K562 (cell line): Measurements from ENCODE around the gene TSHR.

ENCODE experiments used
- ATF1 ChIP-seq, 2 experiments: fragments of 450-650 bp in 1 of 2; IDR thresholded peaks; 2 replicates each; pipeline ENCODE4 v1.6.1; 2016; ENCODE audit warnings: missing compliant biosample characterization in 1 of 2, missing genetic modification characterization in 1 of 2
- CBFA2T2 ChIP-seq: fragments of 450-650 bp; conservative IDR thresholded peaks from 2 replicates; pipeline ENCODE4 v1.6.1; 2017; ENCODE audit warnings: mild to moderate bottlenecking
- TAF1 ChIP-seq: IDR thresholded peaks from 2 replicates; pipeline ENCODE4 v1.6.1; 2011; ENCODE audit warnings: mild to moderate bottlenecking, low read length, moderate library complexity; ENCODE audit not compliant: insufficient read depth, control insufficient read depth, severe bottlenecking; ENCODE audit errors: extremely low read depth
- TBL1XR1 ChIP-seq, 2 experiments: IDR thresholded peaks; 2 replicates each; pipeline ENCODE4 v1.6.1; 2012; ENCODE audit warnings: improper control_type of control experiment in 2 of 2, low read length in 2 of 2, mild to moderate bottlenecking in 1 of 2
- ZNF274 ChIP-seq: IDR thresholded peaks from 2 replicates; pipeline ENCODE4 v1.6.1; 2011; ENCODE audit warnings: low read depth, mild to moderate bottlenecking, low read length, moderate library complexity, borderline replicate concordance
- TF ChIP-seq, protein P1 (sequence below): fragments of 200-600 bp; sonication (generic); IDR thresholded peaks from one replicate; pipeline ENCODE4 v1.6.1; 2012; ENCODE audit warnings: mild to moderate bottlenecking, low read depth, low read length, inconsistent platforms

DNA sequence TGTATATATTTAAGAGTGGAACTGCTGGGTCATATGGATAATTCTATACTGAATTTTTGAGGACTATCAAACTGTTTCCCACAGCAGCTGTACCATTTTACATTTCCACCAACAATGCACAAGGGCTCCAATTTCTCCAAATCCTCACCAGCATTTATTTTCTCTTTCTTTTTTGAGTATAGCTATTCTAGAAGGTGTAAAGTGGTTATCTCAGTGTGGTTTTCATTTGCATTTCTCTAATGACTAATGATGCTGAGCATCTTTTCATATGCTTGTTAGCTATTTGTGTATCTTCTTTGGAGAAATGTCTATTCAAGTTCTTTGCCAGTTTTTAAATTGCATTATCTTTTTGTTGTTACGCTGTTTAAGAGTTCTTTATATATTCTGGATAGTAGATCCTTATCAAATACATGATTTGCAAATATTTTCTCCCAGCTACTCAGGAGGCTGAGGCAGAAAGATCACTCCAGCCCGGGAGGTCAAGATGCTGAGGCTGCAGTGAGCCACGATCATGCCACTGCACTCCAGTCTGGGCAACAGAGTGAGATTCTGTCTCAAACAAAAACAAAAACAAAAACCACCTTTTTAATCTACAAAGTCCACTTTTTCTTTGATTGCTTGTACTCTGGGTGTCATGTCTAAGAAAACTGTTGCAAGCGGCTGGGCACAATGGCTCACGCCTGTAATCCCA, 232.6 kb downstream of the TSHR start:
- TF ChIP-seq TAF1 (no peak), ZNF274 (no peak), ATF1 (CRISPR knock-in tag; IDR thresholded peaks at IDR 0.05) (no peak), ATF1 (tag; IDR thresholded peaks at IDR 0.05) (no peak), TBL1XR1 (IDR thresholded peaks at IDR 0.05; ENCODE audit: low read length in 2 of 2) (no peak), CBFA2T2 (no peak)
- TF ChIP-seq, protein P1, sequence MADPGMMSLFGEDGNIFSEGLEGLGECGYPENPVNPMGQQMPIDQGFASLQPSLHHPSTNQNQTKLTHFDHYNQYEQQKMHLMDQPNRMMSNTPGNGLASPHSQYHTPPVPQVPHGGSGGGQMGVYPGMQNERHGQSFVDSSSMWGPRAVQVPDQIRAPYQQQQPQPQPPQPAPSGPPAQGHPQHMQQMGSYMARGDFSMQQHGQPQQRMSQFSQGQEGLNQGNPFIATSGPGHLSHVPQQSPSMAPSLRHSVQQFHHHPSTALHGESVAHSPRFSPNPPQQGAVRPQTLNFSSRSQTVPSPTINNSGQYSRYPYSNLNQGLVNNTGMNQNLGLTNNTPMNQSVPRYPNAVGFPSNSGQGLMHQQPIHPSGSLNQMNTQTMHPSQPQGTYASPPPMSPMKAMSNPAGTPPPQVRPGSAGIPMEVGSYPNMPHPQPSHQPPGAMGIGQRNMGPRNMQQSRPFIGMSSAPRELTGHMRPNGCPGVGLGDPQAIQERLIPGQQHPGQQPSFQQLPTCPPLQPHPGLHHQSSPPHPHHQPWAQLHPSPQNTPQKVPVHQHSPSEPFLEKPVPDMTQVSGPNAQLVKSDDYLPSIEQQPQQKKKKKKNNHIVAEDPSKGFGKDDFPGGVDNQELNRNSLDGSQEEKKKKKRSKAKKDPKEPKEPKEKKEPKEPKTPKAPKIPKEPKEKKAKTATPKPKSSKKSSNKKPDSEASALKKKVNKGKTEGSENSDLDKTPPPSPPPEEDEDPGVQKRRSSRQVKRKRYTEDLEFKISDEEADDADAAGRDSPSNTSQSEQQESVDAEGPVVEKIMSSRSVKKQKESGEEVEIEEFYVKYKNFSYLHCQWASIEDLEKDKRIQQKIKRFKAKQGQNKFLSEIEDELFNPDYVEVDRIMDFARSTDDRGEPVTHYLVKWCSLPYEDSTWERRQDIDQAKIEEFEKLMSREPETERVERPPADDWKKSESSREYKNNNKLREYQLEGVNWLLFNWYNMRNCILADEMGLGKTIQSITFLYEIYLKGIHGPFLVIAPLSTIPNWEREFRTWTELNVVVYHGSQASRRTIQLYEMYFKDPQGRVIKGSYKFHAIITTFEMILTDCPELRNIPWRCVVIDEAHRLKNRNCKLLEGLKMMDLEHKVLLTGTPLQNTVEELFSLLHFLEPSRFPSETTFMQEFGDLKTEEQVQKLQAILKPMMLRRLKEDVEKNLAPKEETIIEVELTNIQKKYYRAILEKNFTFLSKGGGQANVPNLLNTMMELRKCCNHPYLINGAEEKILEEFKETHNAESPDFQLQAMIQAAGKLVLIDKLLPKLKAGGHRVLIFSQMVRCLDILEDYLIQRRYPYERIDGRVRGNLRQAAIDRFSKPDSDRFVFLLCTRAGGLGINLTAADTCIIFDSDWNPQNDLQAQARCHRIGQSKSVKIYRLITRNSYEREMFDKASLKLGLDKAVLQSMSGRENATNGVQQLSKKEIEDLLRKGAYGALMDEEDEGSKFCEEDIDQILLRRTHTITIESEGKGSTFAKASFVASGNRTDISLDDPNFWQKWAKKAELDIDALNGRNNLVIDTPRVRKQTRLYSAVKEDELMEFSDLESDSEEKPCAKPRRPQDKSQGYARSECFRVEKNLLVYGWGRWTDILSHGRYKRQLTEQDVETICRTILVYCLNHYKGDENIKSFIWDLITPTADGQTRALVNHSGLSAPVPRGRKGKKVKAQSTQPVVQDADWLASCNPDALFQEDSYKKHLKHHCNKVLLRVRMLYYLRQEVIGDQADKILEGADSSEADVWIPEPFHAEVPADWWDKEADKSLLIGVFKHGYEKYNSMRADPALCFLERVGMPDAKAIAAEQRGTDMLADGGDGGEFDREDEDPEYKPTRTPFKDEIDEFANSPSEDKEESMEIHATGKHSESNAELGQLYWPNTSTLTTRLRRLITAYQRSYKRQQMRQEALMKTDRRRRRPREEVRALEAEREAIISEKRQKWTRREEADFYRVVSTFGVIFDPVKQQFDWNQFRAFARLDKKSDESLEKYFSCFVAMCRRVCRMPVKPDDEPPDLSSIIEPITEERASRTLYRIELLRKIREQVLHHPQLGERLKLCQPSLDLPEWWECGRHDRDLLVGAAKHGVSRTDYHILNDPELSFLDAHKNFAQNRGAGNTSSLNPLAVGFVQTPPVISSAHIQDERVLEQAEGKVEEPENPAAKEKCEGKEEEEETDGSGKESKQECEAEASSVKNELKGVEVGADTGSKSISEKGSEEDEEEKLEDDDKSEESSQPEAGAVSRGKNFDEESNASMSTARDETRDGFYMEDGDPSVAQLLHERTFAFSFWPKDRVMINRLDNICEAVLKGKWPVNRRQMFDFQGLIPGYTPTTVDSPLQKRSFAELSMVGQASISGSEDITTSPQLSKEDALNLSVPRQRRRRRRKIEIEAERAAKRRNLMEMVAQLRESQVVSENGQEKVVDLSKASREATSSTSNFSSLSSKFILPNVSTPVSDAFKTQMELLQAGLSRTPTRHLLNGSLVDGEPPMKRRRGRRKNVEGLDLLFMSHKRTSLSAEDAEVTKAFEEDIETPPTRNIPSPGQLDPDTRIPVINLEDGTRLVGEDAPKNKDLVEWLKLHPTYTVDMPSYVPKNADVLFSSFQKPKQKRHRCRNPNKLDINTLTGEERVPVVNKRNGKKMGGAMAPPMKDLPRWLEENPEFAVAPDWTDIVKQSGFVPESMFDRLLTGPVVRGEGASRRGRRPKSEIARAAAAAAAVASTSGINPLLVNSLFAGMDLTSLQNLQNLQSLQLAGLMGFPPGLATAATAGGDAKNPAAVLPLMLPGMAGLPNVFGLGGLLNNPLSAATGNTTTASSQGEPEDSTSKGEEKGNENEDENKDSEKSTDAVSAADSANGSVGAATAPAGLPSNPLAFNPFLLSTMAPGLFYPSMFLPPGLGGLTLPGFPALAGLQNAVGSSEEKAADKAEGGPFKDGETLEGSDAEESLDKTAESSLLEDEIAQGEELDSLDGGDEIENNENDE, result no peak
